Gastroesophageal sphincter (tissue), 4 donors: Measurements from ENCODE around the gene UBE2Q1. TPM values are rescaled to one million over a fixed set of nuclear protein-coding genes. Genes with fewer than 3 reads are reported as not detected.

Experiments used
- ATAC-seq: fragments of 150-250 bp; one replicate; pipeline ENCODE4 v1.9.1; 2016; ENCODE audit warnings: mild to moderate bottlenecking, moderate library complexity
- H3K27ac ChIP-seq, 4 donors: fragments of 200-600 bp; sonication (generic) in 3 of 4; 1 replicate in 3 of 4; 2 replicates in 1 of 4; pipeline ENCODE4 v1.5.1; 2016 to 2019
- H3K27me3 ChIP-seq: fragments of 200-600 bp; sonication (generic); one replicate; pipeline ENCODE4 v1.5.1; 2019
- H3K36me3 ChIP-seq, 2 donors: fragments of 200-600 bp; sonication (generic); one replicate each; pipeline ENCODE4 v1.5.1; 2019; ENCODE audit warnings: control low read depth in 1 of 2
- H3K4me1 ChIP-seq, 3 donors: fragments of 200-600 bp; sonication (generic); 1 replicate in 2 of 3; 2 replicates in 1 of 3; pipeline ENCODE4 v1.5.1; 2016 to 2019; ENCODE audit warnings: control low read depth in 2 of 3
- H3K4me3 ChIP-seq, 2 donors: fragments of 200-600 bp; sonication (generic); one replicate each; pipeline ENCODE4 v1.5.1; 2019; ENCODE audit warnings: mild to moderate bottlenecking in 1 of 2, moderate library complexity in 1 of 2
- H3K9me3 ChIP-seq, 3 donors: fragments of 200-600 bp; sonication (generic); one replicate each; pipeline ENCODE4 v1.5.1; 2017 to 2019; ENCODE audit warnings: control low read depth in 2 of 3
- CTCF ChIP-seq, 4 experiments: fragments of 200-600 bp in 2 of 4; fragments of 450-650 bp in 2 of 4; sonication (generic) in 1 of 4; IDR thresholded peaks; one replicate each; pipeline ENCODE4 v1.5.1; 2017 to 2019; ENCODE audit warnings: antibody characterized with exemption in 4 of 4, mild to moderate bottlenecking in 2 of 4, moderate library complexity in 2 of 4
- EP300 ChIP-seq: sonication (generic); formaldehyde crosslinking; IDR thresholded peaks from one replicate; pipeline ENCODE4 v1.6.1; 2017; ENCODE audit warnings: antibody characterized with exemption, mild to moderate bottlenecking
- POLR2A ChIP-seq, 2 donors: fragments of 450-650 bp; IDR thresholded peaks; one replicate each; pipeline ENCODE4 v1.6.1; 2017; ENCODE audit warnings: antibody characterized with exemption in 2 of 2, mild to moderate bottlenecking in 2 of 2, moderate library complexity in 1 of 2
- POLR2AphosphoS5 ChIP-seq: sonication (generic); formaldehyde crosslinking; IDR thresholded peaks from one replicate; pipeline ENCODE4 v1.6.1; 2017; ENCODE audit warnings: antibody characterized with exemption
- WGBS, 2 donors: methylation state at CpG; one replicate each; pipeline ENCODE4 v1.1.5; 2018; ENCODE audit warnings: low coverage in 1 of 2; 5-methylcytosine and 5-hydroxymethylcytosine counted together
- total RNA-seq, 4 donors: library from RNA; depleted of rRNA; stranded (reverse); fragments of >200 nt; gene quantifications; one replicate each; pipeline ENCODE4 v1.1.0, GENCODE V29; 2016

The UBE2Q1 gene
- total RNA-seq, 4 donors from 2014 or later: 27.4 to 39.7 (median 32.2) TPM

- Histone ChIP-seq H3K36me3 (peaks cover 14 to 100% of the 10 kb centered on the region in 2 donors), H3K9me3 (no peaks in the 10 kb centered on the region), H3K4me1 (peaks cover 0 to 8% (median 0%) of the 10 kb centered on the region in 3 donors), H3K27ac (no peak overlapping the region), H3K27me3 (no peaks in the 10 kb centered on the region), H3K4me3 (no peak overlapping the region)
- no peak for TF ChIP-seq EP300
- no peak for TF ChIP-seq POLR2A (IDR thresholded peaks at IDR 0.05)
- no peak for TF ChIP-seq CTCF (IDR thresholded peaks at IDR 0.05)
- TF ChIP-seq POLR2AphosphoS5: no peak
- WGBS, 2 donors: 43 to 78% methylated on average over 3 to 7 of the region's 9 CpGs
- no peak for ATAC-seq
These were observed 26.0 kb upstream of the UBE2Q1 start for GRCh38 chr1:154584267-154584994.

GRCh38 chr1:154583773-154584172 lies 25.3 kb upstream of the UBE2Q1 start:
- H3K27ac ChIP-seq: peak overlapping the region in 1 of 4 donors; percentile 14
- H3K36me3 ChIP-seq: peaks cover 14 to 100% of the 10 kb centered on the region in 2 donors
- no peaks in the 10 kb centered on the region for H3K27me3 ChIP-seq
- peak; percentile 8 for TF ChIP-seq POLR2AphosphoS5
- TF ChIP-seq EP300: no peak
- no peak for TF ChIP-seq CTCF (IDR thresholded peaks at IDR 0.05)
- no peak overlapping the region for H3K4me3 ChIP-seq
- H3K4me1 ChIP-seq: peaks cover 0 to 8% (median 0%) of the 10 kb centered on the region in 3 donors
- H3K9me3 ChIP-seq: no peaks in the 10 kb centered on the region
- 21 to 51% methylated on average over 2 to 9 of the region's 9 CpGs for WGBS, 2 donors
- ATAC-seq: no peak

- H3K36me3 ChIP-seq: peaks cover 9 to 100% of the 10 kb centered on the region in 2 donors
- H3K4me3 ChIP-seq: no peak overlapping the region
- H3K27ac ChIP-seq: no peak overlapping the region
- H3K27me3 ChIP-seq: no peaks in the 10 kb centered on the region
- 70 to 91% methylated on average over 2 to 4 of the region's 6 CpGs for WGBS, 2 donors
- H3K9me3 ChIP-seq: no peaks in the 10 kb centered on the region
- no peak for ATAC-seq
- peaks cover 0 to 16% (median 0%) of the 10 kb centered on the region in 3 donors for H3K4me1 ChIP-seq
- TF ChIP-seq POLR2A (IDR thresholded peaks at IDR 0.05): no peak
- no peak for TF ChIP-seq CTCF (IDR thresholded peaks at IDR 0.05)
- no peak for TF ChIP-seq POLR2AphosphoS5
- no peak for TF ChIP-seq EP300
These were observed 24.4 kb upstream of the UBE2Q1 start for GRCh38 chr1:154582885-154583284.

GRCh38 chr1:154581766-154582165 lies 23.3 kb upstream of the UBE2Q1 start:
- peaks cover 0 to 25% (median 4%) of the 10 kb centered on the region in 3 donors for H3K4me1 ChIP-seq
- no peak overlapping the region for H3K4me3 ChIP-seq
- no peak overlapping the region for H3K27ac ChIP-seq
- peaks cover 2 to 91% of the 10 kb centered on the region in 2 donors for H3K36me3 ChIP-seq
- no peak for ATAC-seq
- whole genome bisulfite sequencing, 2 donors: 71% methylated on average over 3 of the region's 3 CpGs; no CpG with 5 or more reads in 1 of the 2 donors
- H3K27me3 ChIP-seq: no peaks in the 10 kb centered on the region
- no peaks in the 10 kb centered on the region for H3K9me3 ChIP-seq
- no peak for TF ChIP-seq POLR2AphosphoS5
- TF ChIP-seq CTCF (IDR thresholded peaks at IDR 0.05): no peak

GRCh38 chr1:154579374-154579773 lies 20.9 kb upstream of the UBE2Q1 start:
- 60 to 88% methylated on average over 1 to 6 of the region's 8 CpGs for WGBS, 2 donors
- Histone ChIP-seq H3K4me3 (no peak overlapping the region), H3K36me3 (peaks cover 2 to 67% of the 10 kb centered on the region in 2 donors), H3K9me3 (no peaks in the 10 kb centered on the region), H3K4me1 (peaks cover 0 to 25% (median 4%) of the 10 kb centered on the region in 3 donors), H3K27me3 (no peaks in the 10 kb centered on the region), H3K27ac (no peak overlapping the region)
- TF ChIP-seq POLR2AphosphoS5 (no peak), EP300 (no peak), POLR2A (IDR thresholded peaks at IDR 0.05) (no peak), CTCF (IDR thresholded peaks at IDR 0.05) (no peak)
- no peak for ATAC-seq
